ENCODE data around the gene PGM5. TPM values are rescaled to one million over a fixed set of nuclear protein-coding genes. Genes with fewer than 3 reads are reported as not detected.
"Not testable (repeated sequence)": the region's sequence is repeated elsewhere in the genome, so short reads cannot be mapped to it uniquely, and the experiment has no call there.

The PGM5 gene
- total RNA-seq, 3 donors from 2014 or later (not counting 1 experiment from before 2014, with no cell fraction given) = 0.43 to 1.8 TPM; not detected in 1

DNA sequence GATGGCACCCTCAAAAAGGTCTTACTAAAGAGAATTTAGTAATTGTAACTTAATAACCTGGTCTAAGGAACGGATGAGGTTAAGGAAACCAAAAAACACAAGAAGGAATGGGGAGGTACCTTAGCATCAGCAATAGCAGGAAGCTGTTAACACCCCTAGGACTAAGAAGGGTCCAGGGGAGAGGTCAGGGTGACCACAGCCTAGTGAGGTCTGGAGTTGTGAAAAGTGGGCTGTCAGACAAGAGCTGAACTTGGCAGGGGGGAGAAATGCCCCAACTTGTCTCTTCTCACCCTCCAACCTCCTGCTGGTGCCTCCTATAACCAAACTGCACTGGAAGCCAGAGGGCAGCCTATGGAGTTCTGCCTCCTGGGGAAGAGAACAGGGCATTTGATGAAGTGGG lies 41.9 kb downstream of the PGM5 start:
- DNase-seq; H3K27ac Mint-ChIP-seq; intact Hi-C loops (cut with micrococcal nuclease); H3K27me3 Mint-ChIP-seq (ENCODE audit: low read depth in 2 of 2); H3K36me3 ChIP-seq (ENCODE audit: control insufficient read depth, insufficient read depth, low read length); H3K4me1 ChIP-seq (ENCODE audit: control insufficient read depth, insufficient read depth, low read length); H3K4me3 Mint-ChIP-seq; H3K4me3 ChIP-seq (ENCODE audit: low read length); H3K36me3 Mint-ChIP-seq; H3K9me3 Mint-ChIP-seq; H3K27me3 ChIP-seq (ENCODE audit: control insufficient read depth, insufficient read depth, low read length); H3K27ac ChIP-seq (ENCODE audit: low read length); H3K9me3 ChIP-seq (ENCODE audit: control insufficient read depth, insufficient read depth, low read length): not testable (repeated sequence)
- H3K4me1 Mint-ChIP-seq = peaks cover 13 to 15% of the 10 kb centered on the region in 2 donors
- WGBS (ENCODE audit: insufficient coverage) = 63% methylated on average over 1 of the region's 1 CpG
- ATAC-seq = peak; percentile 34 to 88 (median 52)

DNA sequence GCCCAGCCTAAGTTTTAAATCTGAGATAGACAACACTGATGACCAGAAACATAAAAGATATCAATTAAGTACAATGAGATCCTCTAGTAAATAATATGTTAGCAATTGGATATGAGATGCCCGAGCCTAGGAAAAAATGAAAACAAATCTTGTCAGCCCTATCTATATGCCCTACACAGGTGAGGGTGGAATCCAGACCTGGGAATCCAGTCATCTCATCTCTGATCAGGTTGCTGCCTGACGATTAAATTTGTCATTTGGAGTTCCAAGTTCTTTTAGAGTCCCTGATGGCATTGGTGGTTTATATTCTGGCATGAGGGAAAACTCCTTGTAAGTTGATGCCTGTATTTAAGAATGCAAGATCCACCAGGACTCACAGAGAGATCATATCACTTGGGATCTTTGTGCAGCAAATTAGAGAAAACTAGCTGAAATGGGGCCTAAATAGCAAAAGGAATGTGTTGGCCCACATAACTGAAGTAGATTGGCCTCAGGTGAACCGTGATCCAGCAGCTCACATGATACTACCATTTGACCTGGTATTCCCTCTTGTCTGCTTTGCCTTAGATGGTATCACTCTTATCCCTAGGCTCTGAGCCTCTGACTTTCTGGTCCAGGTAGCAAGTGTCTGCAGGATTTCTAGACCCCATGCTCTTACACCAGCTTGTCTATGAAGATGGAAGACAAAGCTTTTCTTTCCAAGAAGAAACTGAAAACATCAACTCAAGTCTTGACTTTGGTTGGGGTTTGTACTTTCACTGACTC lies 48.2 kb downstream of the PGM5 start:
- H3K36me3 Mint-ChIP-seq; H3K9me3 ChIP-seq (ENCODE audit: control insufficient read depth, insufficient read depth, low read length); ATAC-seq; intact Hi-C loops (cut with micrococcal nuclease); H3K4me1 ChIP-seq (ENCODE audit: control insufficient read depth, insufficient read depth, low read length); H3K4me1 Mint-ChIP-seq; H3K4me3 Mint-ChIP-seq; H3K27ac Mint-ChIP-seq; H3K27ac ChIP-seq (ENCODE audit: low read length); H3K27me3 ChIP-seq (ENCODE audit: control insufficient read depth, insufficient read depth, low read length); H3K4me3 ChIP-seq (ENCODE audit: low read length); H3K36me3 ChIP-seq (ENCODE audit: control insufficient read depth, insufficient read depth, low read length); H3K27me3 Mint-ChIP-seq (ENCODE audit: low read depth in 2 of 2); DNase-seq; H3K9me3 Mint-ChIP-seq: not testable (repeated sequence)
- 86% methylated on average over 2 of the region's 3 CpGs for WGBS (ENCODE audit: insufficient coverage)

DNA sequence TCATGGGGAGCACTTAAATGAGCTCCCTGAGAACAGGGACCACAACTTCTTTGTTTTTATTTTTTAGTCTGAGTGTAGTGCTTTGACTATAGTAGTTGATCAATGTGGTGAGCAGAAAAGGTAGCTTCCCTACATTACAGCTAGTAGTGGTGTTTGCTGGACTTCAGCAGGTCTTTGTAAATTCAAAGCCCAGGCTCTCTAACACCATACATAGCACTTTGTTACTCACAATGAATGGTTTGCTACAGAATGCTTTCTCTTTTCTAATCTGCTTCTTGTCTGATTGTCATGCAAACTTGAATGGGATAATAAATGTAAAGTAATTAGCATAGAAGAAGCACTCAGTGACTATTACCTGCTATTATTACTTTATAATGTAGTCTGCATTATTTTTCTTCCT lies 55.5 kb downstream of the PGM5 start:
- H3K36me3 Mint-ChIP-seq; H3K36me3 ChIP-seq (ENCODE audit: control insufficient read depth, insufficient read depth, low read length); DNase-seq; H3K4me3 Mint-ChIP-seq; H3K4me3 ChIP-seq (ENCODE audit: low read length); H3K9me3 Mint-ChIP-seq; H3K27me3 ChIP-seq (ENCODE audit: control insufficient read depth, insufficient read depth, low read length); H3K4me1 ChIP-seq (ENCODE audit: control insufficient read depth, insufficient read depth, low read length); H3K27ac Mint-ChIP-seq; intact Hi-C loops (cut with micrococcal nuclease); H3K27me3 Mint-ChIP-seq (ENCODE audit: low read depth in 2 of 2); H3K4me1 Mint-ChIP-seq; H3K9me3 ChIP-seq (ENCODE audit: control insufficient read depth, insufficient read depth, low read length); ATAC-seq; H3K27ac ChIP-seq (ENCODE audit: low read length): not testable (repeated sequence)

DNA sequence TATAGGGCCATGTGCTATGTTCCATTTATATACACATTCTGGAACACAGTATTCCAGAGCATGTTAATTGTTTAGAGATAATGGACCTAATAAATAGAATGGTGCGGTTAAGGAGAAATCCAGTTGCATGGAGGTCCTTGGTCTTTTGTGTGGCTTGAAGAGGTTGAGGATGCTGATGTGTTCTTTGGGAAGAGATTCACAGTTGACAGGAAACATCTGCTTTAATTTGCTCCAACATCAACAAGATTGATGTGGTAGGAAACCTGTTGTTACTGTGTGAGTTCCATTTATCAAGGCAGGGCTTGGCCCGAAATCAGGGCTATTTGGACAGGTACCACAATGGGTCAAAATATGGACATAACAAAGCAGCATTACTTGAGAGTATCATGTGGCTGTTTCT lies 56.3 kb downstream of the PGM5 start:
- H3K27ac Mint-ChIP-seq; H3K27me3 ChIP-seq (ENCODE audit: control insufficient read depth, insufficient read depth, low read length); H3K4me1 Mint-ChIP-seq; H3K27ac ChIP-seq (ENCODE audit: low read length); H3K36me3 ChIP-seq (ENCODE audit: control insufficient read depth, insufficient read depth, low read length); H3K4me1 ChIP-seq (ENCODE audit: control insufficient read depth, insufficient read depth, low read length); DNase-seq; H3K9me3 ChIP-seq (ENCODE audit: control insufficient read depth, insufficient read depth, low read length); intact Hi-C loops (cut with micrococcal nuclease); H3K4me3 Mint-ChIP-seq; H3K4me3 ChIP-seq (ENCODE audit: low read length); H3K27me3 Mint-ChIP-seq (ENCODE audit: low read depth in 2 of 2); H3K36me3 Mint-ChIP-seq; ATAC-seq; H3K9me3 Mint-ChIP-seq: not testable (repeated sequence)
- WGBS (ENCODE audit: insufficient coverage) = 86% methylated on average over 1 of the region's 2 CpGs

DNA sequence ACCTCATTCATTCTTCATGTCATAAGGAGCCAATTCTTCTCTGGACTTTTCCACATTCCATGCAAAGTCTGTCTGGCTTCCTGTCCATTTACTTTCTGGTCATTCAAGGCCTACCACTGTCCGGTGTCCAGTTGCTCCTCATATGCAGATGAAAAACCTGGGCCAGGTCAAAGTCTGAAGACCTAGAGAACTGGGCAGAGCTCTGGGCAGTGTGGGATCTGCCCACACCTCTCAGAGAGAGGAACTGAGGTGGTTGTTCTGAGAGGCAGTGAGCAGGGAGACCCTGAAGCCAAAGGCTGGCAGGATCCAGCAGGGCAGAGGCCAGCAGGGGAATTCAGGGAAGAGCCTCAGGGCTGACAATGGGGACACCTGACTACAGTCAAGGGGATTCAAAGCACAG lies 58.7 kb downstream of the PGM5 start:
- H3K27me3 Mint-ChIP-seq (ENCODE audit: low read depth in 2 of 2); ATAC-seq; H3K4me1 Mint-ChIP-seq; H3K36me3 ChIP-seq (ENCODE audit: control insufficient read depth, insufficient read depth, low read length); H3K27me3 ChIP-seq (ENCODE audit: control insufficient read depth, insufficient read depth, low read length); intact Hi-C loops (cut with micrococcal nuclease); H3K4me1 ChIP-seq (ENCODE audit: control insufficient read depth, insufficient read depth, low read length); H3K36me3 Mint-ChIP-seq; H3K27ac ChIP-seq (ENCODE audit: low read length); H3K9me3 Mint-ChIP-seq; H3K9me3 ChIP-seq (ENCODE audit: control insufficient read depth, insufficient read depth, low read length); H3K4me3 Mint-ChIP-seq; DNase-seq; H3K4me3 ChIP-seq (ENCODE audit: low read length); H3K27ac Mint-ChIP-seq: not testable (repeated sequence)
- WGBS (ENCODE audit: insufficient coverage) = 100% methylated on average over 1 of the region's 1 CpG
